SK-N-SH treated with all-trans-retinoic acid at 6 μM for 48 hours (cell line): ENCODE results near the gene NOS3.

Source experiments
- BACH2 ChIP-seq: fragments of 250-450 bp; sonication (Bioruptor Pico); IDR thresholded peaks from 2 replicates; pipeline ENCODE4 v1.9.0; 2021; ENCODE audit warnings: mild to moderate bottlenecking, borderline replicate concordance
- GLIS3 ChIP-seq: fragments of 250-450 bp; sonication (Bioruptor Pico); IDR thresholded peaks from 2 replicates; pipeline ENCODE4 v1.5.0; 2020; ENCODE audit warnings: mild to moderate bottlenecking, moderate library complexity
- PATZ1 ChIP-seq: fragments of 250-450 bp; sonication (Bioruptor Pico); IDR thresholded peaks from 2 replicates; pipeline ENCODE4 v1.8.0; 2020; ENCODE audit warnings: mild to moderate bottlenecking, moderate library complexity, borderline replicate concordance
- PPARA ChIP-seq: fragments of 250-450 bp; sonication (Bioruptor Pico); IDR thresholded peaks from 2 replicates; pipeline ENCODE4 v1.5.0; 2020; ENCODE audit warnings: mild to moderate bottlenecking, borderline replicate concordance
- SNAI2 ChIP-seq: fragments of 250-450 bp; sonication (Bioruptor Pico); IDR thresholded peaks from 2 replicates; pipeline ENCODE4 v1.5.0; 2020; ENCODE audit warnings: mild to moderate bottlenecking, moderate library complexity
- TOX ChIP-seq: fragments of 250-450 bp; sonication (Bioruptor Pico); IDR thresholded peaks from 2 replicates; pipeline ENCODE4 v1.8.0; 2021; ENCODE audit warnings: mild to moderate bottlenecking, moderate library complexity, borderline replicate concordance
- ZNF70 ChIP-seq: fragments of 450-650 bp; formaldehyde crosslinking; IDR thresholded peaks from 2 replicates; pipeline ENCODE4 v1.5.0; 2020; ENCODE audit warnings: mild to moderate bottlenecking, moderate library complexity
- TF ChIP-seq, protein P1 (sequence below): fragments of 250-450 bp; sonication (Bioruptor Pico); IDR thresholded peaks from 2 replicates; pipeline ENCODE4 v1.5.0; 2020; ENCODE audit warnings: mild to moderate bottlenecking, moderate library complexity
- TF ChIP-seq, protein P2 (sequence below): fragments of 250-450 bp; sonication (Bioruptor Pico); IDR thresholded peaks from 2 replicates; pipeline ENCODE4 v1.5.1; 2021; ENCODE audit warnings: mild to moderate bottlenecking, moderate library complexity

GRCh38 chr7:150994141-150994837, 3.5 kb downstream of the NOS3 start:
- TF ChIP-seq GLIS3 (no peak), PATZ1 (no peak), TOX (no peak), PPARA (CRISPR knock-in tag) (no peak), BACH2 (CRISPR knock-in tag) (no peak), SNAI2 (no peak), ZNF70 (CRISPR knock-in tag) (no peak)
- TF ChIP-seq, protein P1, sequence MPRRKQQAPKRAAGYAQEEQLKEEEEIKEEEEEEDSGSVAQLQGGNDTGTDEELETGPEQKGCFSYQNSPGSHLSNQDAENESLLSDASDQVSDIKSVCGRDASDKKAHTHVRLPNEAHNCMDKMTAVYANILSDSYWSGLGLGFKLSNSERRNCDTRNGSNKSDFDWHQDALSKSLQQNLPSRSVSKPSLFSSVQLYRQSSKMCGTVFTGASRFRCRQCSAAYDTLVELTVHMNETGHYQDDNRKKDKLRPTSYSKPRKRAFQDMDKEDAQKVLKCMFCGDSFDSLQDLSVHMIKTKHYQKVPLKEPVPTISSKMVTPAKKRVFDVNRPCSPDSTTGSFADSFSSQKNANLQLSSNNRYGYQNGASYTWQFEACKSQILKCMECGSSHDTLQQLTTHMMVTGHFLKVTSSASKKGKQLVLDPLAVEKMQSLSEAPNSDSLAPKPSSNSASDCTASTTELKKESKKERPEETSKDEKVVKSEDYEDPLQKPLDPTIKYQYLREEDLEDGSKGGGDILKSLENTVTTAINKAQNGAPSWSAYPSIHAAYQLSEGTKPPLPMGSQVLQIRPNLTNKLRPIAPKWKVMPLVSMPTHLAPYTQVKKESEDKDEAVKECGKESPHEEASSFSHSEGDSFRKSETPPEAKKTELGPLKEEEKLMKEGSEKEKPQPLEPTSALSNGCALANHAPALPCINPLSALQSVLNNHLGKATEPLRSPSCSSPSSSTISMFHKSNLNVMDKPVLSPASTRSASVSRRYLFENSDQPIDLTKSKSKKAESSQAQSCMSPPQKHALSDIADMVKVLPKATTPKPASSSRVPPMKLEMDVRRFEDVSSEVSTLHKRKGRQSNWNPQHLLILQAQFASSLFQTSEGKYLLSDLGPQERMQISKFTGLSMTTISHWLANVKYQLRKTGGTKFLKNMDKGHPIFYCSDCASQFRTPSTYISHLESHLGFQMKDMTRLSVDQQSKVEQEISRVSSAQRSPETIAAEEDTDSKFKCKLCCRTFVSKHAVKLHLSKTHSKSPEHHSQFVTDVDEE (CRISPR knock-in tag), result no peak
- TF ChIP-seq, protein P2, sequence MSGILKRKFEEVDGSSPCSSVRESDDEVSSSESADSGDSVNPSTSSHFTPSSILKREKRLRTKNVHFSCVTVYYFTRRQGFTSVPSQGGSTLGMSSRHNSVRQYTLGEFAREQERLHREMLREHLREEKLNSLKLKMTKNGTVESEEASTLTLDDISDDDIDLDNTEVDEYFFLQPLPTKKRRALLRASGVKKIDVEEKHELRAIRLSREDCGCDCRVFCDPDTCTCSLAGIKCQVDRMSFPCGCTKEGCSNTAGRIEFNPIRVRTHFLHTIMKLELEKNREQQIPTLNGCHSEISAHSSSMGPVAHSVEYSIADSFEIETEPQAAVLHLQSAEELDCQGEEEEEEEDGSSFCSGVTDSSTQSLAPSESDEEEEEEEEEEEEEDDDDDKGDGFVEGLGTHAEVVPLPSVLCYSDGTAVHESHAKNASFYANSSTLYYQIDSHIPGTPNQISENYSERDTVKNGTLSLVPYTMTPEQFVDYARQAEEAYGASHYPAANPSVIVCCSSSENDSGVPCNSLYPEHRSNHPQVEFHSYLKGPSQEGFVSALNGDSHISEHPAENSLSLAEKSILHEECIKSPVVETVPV (CRISPR knock-in tag), result no peak
